Measurements from ENCODE around the gene FAXDC2.
"Not testable (repeated sequence)": the region's sequence is repeated elsewhere in the genome, so short reads cannot be mapped to it uniquely, and the experiment has no call there.

Gene FAXDC2

DNA sequence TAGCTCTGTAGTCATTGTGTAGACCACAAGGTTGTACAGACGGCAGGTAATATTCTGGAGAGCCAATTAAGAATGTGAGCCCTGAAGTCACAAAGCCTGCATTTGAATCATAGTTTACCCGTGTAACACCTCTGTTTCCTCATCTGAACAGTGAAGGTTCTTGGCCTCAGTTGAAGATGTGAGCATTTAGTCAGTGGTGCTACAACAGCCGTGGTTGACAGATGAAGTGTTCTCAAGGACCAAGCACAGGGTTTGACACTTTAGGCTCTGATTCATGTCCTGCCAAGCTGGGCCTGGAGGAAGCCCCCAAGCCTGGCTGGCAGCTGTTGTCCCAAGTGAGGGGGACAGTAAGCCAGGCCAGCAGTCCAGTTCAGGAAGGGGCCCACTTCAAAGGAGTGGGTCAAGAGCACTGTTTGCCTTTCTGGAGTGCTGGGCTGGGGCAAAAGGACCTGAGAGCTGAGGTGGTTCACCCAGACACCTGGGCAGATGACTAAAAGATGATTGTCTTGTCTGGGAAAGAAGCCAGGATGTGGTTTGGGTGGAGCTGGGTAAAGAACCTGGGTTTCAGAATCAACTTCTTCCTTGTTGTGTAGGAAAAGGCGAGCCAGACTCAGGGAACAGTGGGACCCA, 20.7 kb downstream of the FAXDC2 start:
- DNase-seq (ENCODE audit: insufficient read length, low spot score): no peak
- no peak for TF ChIP-seq POLR2A (IDR thresholded peaks at IDR 0.05; ENCODE audit: low read depth, low read length)
- no peak for FAIRE-seq

DNA sequence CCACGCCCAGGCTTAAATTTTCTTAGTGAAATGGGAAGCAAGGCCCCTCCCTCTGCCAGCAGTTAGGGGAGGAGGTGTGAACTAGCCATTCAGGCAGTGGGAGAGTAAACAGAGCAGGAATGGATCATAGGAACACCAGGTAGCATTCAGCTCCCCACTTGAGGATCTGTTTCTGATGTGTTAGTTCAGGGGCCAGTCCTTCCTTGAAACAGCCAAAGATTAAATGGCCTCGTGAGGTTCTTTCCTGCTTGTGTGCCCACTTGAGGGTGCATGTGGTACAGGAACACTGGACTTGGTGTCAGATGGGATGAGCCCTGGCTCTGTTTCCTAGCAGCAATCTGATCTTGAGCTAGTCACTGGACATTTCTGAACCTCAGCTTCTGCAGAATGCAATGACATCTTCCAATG, 21.2 kb downstream of the FAXDC2 start:
- FAIRE-seq: no peak
- no peak for TF ChIP-seq POLR2A (IDR thresholded peaks at IDR 0.05; ENCODE audit: low read depth, low read length)
- no peak for DNase-seq (ENCODE audit: insufficient read length, low spot score)

DNA sequence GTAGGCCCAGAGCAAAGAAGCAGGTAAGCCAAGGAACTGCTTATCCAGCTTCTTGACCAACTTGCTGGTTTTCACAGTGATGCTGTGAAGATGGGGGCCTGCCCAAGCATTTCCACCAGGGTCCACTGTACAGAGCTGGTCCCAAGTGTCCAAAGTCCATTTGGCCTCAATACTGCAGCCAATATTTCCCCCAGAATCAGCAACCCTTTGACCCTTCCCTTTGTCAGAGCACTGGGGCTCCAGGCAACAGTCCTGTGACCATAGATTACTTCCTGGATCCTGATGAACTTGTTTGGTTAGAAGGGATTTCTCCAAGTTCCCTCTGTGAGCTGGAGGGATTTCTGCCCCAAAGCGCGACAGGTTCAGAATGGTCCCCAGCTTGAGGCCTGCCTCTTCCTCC, 26.3 kb downstream of the FAXDC2 start:
- DNase-seq (ENCODE audit: insufficient read length, low spot score) (no peak), FAIRE-seq (no peak)
- no peak for TF ChIP-seq POLR2A (IDR thresholded peaks at IDR 0.05; ENCODE audit: low read depth, low read length)

DNA sequence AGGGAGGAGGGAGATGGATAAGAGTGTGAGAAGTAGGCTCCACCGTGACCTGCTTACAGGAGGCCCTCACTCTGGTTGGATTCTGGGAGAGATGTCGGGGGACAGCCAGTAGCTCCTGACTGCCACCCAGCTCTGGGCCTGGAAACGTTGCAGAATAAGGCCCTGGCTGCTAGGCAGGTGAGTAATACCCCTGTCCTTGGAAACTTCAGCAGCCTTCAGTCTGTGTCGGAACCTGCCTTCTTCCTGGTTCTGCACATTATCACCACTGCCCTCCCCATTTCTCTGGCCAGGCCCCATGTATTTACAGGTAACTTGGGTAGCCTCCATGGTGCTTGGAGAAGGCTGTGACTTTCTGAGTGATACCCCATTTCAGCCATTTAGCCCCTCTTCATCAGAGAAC, 26.8 kb downstream of the FAXDC2 start:
- FAIRE-seq (no peak), DNase-seq (ENCODE audit: insufficient read length, low spot score) (no peak)
- TF ChIP-seq POLR2A (IDR thresholded peaks at IDR 0.05; ENCODE audit: low read depth, low read length): no peak

DNA sequence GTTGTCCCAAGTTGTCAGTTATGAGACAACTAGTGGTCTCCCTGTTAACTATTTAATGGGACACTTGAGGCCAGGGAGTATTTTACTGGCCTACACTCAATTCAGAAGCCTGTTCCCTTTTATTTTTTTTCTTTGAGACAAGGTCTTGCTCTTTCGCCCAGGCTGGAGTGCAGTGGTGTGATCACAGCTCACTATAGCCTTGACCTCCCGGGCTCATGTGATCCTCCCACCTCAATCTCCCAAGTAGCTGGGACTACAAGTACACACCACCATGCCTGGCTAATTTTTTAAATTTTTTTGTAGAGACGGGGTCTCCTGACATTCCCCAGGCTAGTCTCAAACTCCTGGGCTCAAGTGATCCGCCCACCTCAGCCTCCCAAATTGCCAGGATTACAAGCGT, 27.5 kb downstream of the FAXDC2 start:
- not testable (repeated sequence) for FAIRE-seq

DNA sequence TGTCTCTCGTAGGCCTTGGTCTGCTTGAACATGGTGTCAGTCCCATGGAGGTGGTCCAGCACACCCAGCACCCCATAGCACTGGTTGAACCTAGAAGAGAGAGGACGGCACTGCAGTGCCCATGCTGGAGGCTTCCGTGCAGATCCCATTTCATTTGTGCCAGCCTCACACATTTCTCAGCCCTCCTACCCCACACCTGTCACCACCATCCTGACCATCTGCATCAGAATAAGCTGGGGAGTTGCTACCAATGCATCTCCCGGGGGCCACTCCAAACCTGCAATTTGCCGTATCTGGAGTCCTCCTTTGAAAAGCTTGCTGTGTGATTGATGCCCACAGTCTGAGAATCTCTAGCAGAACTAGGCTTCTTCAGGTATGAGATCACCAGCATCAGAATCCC, 30.0 kb downstream of the FAXDC2 start:
- no peak for TF ChIP-seq POLR2A (IDR thresholded peaks at IDR 0.05; ENCODE audit: low read depth, low read length)
- FAIRE-seq (no peak), DNase-seq (ENCODE audit: insufficient read length, low spot score) (no peak)

More for the DNA sequence above, 27.5 kb downstream of the FAXDC2 start:
- DNase-seq (ENCODE audit: insufficient read length, low spot score): not testable (repeated sequence)

DNA sequence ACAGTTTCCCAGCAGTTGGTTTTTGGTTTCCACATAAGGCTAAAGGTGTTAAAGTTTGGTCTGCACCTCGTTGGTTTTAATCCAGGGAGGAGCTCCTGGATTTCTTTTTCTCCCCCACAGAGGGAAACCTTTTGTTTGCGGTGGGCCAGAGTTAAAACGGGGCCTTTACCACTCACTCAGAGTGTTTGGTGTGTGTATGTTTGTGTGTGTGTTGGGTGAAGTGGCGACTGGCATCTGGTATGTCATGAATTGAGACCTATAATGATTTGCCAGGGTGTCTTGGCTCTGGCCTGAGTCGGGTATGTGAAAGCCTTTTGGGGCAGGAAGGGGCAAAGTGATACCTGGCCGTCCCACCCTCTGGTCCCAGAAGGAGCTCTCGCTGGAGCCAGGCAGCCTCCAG, 30.9 kb downstream of the FAXDC2 start:
- DNase-seq (ENCODE audit: insufficient read length, low spot score) (no peak), FAIRE-seq (no peak)
- no peak for TF ChIP-seq POLR2A (IDR thresholded peaks at IDR 0.05; ENCODE audit: low read depth, low read length)

DNA sequence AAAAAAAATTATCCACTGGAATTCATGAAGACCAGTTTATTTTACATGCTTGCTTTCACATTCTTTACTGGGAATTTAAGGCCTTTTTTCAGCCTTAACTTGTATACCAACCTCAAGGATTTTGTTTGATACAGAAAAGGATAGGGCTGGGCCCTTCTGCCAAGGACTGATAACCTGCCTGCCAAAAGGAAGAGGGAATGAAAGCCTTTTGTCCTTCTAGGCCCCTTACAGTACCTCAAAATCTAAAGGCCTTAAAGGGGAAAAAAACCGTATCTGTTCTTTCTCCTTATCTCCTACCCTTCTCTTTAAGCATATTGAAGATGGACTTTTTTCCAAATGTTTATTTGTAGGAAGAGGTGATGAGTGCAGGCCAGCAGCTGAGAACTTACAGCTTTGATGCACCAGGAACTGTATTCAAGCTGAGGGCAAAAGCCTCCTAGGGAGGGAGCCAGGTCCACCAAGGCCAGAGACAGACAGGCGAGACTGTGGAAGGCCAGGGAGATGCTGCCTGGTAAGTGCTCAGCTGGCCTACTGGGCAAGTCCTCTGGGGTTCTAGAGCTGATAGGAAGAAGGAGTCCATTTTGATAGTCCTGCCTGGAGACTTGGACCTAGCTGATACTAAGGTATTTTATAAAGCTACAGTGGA, 31.8 kb downstream of the FAXDC2 start:
- no peak for FAIRE-seq
- TF ChIP-seq POLR2A (IDR thresholded peaks at IDR 0.05; ENCODE audit: low read depth, low read length): no peak
- no peak for DNase-seq (ENCODE audit: insufficient read length, low spot score)

DNA sequence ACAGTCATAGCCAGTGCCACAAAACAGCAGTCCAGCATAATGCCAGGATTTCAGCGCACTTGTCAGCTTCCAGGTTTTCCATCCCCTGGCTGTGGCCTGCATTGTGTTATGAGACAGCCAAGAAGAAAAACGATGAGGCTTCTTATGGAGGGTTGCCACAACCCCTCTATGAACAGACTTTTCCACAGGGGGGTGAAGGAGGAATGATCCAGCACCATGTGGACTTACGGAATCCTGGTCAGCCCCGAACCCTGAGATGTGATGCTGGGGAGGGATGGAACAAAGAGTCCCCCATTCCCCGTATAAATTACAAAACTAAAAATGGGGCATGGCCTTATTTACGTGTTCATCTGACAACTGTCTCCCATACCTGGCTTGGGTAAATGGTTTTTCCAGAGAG, 32.6 kb downstream of the FAXDC2 start:
- no peak for TF ChIP-seq POLR2A (IDR thresholded peaks at IDR 0.05; ENCODE audit: low read depth, low read length)

DNA sequence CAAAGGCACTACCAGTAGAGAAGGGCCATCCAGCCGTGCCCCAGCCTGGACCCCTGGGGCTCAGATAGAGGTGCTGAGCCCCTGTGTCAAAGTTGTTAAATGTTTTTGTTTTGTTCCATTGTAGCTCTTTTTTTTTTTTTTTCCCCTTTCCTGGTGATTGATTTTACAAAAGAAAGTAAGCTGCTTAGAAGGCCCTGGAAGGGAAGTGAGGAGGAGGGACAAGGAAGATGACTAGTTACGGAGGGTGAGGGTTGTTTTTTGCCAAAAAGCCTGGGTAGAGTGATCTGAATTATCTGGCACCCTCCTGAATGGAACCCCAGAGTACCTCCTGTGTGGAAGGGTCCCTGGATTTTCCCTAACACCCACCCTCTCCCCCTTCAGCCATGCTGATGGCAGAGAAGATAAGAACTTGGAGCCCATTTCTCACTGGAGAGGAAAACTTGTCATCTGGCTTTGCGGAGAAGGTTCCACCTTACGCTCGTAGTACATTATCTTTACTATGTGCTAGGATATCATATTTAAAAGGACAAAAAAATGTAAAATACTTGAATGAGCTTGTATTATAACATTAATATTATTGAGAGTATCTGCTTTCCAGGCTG, 33.4 kb downstream of the FAXDC2 start:
- FAIRE-seq: no peak
- no peak for TF ChIP-seq POLR2A (IDR thresholded peaks at IDR 0.05; ENCODE audit: low read depth, low read length)
- DNase-seq (ENCODE audit: insufficient read length, low spot score): no peak

More for the DNA sequence above, 32.6 kb downstream of the FAXDC2 start:
- no peak for DNase-seq (ENCODE audit: insufficient read length, low spot score)
- FAIRE-seq: no peak

DNA sequence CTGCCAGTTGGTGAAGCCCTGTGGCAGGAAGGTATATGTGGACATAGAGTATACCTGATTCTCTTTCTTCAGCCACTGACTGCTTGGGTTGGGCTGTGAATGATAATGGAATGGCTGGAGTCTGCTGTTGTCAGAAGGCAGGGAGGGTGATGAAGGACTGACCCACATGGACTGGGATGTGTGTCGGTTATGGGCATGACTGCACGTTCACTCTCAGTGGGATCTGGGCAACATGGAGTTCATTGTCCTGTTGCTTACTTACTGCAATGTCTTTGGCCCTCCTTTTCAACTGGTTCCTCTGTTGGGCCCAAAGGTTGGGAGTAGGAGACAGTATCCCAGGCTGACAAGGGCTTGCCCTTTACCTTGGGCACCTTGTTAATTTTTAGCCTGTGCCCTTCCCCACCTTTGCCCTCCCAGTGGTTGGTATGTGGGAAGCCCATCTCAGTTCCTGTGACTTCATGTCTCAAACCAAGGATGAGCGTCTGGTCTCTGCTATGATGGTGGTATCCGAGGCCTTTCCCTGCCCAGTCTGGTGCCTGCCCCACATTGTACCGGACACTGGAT, 34.6 kb downstream of the FAXDC2 start:
- FAIRE-seq (no peak), DNase-seq (ENCODE audit: insufficient read length, low spot score) (no peak)
- TF ChIP-seq POLR2A (IDR thresholded peaks at IDR 0.05; ENCODE audit: low read depth, low read length): no peak

DNA sequence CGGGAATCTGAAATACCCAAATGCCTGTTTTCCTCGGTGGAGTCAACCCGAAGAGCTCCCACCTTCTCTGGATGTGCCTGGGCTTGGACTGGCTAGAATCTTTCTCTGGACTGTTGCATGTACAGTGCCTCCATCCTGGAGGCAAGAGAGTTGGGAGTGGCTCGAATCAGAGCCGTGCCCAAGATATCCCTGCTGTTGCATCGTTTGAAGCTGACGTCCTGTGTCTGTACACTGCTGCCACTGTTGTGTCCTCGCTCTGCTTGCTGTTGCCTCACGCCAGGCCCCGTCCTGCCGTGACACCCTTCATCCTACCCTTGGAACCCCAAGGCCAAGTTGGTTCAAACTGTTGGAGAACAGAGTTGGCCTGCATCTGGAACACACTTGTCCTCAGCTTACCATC, 35.4 kb downstream of the FAXDC2 start:
- TF ChIP-seq POLR2A (IDR thresholded peaks at IDR 0.05; ENCODE audit: low read depth, low read length): no peak
- DNase-seq (ENCODE audit: insufficient read length, low spot score) (no peak), FAIRE-seq (no peak)

DNA sequence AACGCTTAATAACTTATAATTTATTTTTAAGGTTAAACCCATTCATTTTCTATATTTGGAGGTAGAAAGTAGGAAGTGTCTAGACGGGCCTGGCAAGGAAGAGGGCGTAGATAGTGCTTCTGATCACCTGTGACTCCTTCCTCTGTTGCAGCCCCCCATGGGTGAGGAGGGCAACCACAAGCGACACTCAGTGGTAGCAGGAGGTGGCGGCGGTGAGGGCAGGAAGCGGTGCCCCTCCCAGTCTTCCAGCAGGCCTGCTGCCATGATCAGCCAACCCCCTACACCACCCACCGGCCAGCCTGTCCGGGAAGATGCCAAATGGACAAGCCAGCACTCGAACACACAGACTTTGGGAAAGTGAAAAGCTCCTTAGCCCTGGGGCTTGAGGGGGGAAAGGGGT, 36.7 kb downstream of the FAXDC2 start:
- DNase-seq (ENCODE audit: insufficient read length, low spot score) (no peak), FAIRE-seq (no peak)
- TF ChIP-seq POLR2A (IDR thresholded peaks at IDR 0.05; ENCODE audit: low read depth, low read length): no peak

DNA sequence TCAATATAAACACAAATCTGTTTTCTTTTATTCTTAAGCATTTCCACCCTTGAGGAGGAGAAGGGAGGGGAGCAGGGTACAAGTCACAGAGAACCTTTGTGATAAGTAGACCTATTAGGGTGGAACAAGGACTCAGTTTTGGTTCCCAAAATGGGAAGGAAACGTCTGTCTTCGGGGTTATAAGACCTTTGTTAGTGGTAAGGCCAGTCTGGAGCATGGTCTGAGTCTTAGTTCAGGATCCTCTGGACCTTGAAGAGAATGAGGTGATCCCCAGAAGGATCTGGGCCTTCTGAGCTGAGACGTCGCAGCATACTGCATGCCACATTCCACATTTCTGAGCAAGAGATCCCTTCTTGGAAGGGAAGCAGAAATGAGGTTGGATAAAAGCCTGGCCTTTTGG, 37.2 kb downstream of the FAXDC2 start:
- DNase-seq (ENCODE audit: insufficient read length, low spot score) (no peak), FAIRE-seq (no peak)
- no peak for TF ChIP-seq POLR2A (IDR thresholded peaks at IDR 0.05; ENCODE audit: low read depth, low read length)
